HG03280 (cell line): ENCODE data around the gene PRDX5.

Source experiments
- ATAC-seq: cut with Tn5 transposase; IDR thresholded peaks from one replicate; pipeline ENCODE4 v1.9.1; 2021; ENCODE audit warnings: mild to moderate bottlenecking, moderate library complexity; ENCODE audit not compliant: unreplicated experiment

Gene PRDX5

GRCh38 chr11:64289002-64289564 is 28.8 kb upstream of the PRDX5 start:
- ATAC-seq: no peak

GRCh38 chr11:64290352-64291261 is 27.3 kb upstream of the PRDX5 start:
- ATAC-seq: no peak

GRCh38 chr11:64291262-64291751 is 26.6 kb upstream of the PRDX5 start, which contains the start of gene KCNK4:
Gene KCNK4, plus strand, starts transcription at chr11:64291302. Its CDS starts 1,717 bp downstream, at chr11:64293019.
- no peak for ATAC-seq

- no peak for ATAC-seq
Measured at GRCh38 chr11:64291752-64292459, 26.0 kb upstream of the PRDX5 start.

- no peak for ATAC-seq
Measured at GRCh38 chr11:64292460-64293254, 25.3 kb upstream of the PRDX5 start.

GRCh38 chr11:64294774-64295173 is 23.1 kb upstream of the PRDX5 start:
- no peak for ATAC-seq

GRCh38 chr11:64295760-64296159 is 22.2 kb upstream of the PRDX5 start:
- no peak for ATAC-seq

- ATAC-seq: no peak
Measured at GRCh38 chr11:64296236-64296635, 21.7 kb upstream of the PRDX5 start.

- no peak for ATAC-seq
Measured at GRCh38 chr11:64296830-64297698, 20.9 kb upstream of the PRDX5 start.

GRCh38 chr11:64297699-64298358 is 20.1 kb upstream of the PRDX5 start:
- ATAC-seq: no peak

- ATAC-seq: no peak
Measured at GRCh38 chr11:64298966-64299846, 18.7 kb upstream of the PRDX5 start.

- ATAC-seq: no peak
Measured at GRCh38 chr11:64299847-64300648, 17.9 kb upstream of the PRDX5 start, which contains the start of gene CATSPERZ. Gene CATSPERZ, plus strand, starts transcription at chr11:64300358. Its CDS starts 53 bp downstream, at chr11:64300411.

- ATAC-seq: no peak
Measured at GRCh38 chr11:64303109-64304031, 14.6 kb upstream of the PRDX5 start.

GRCh38 chr11:64304032-64304315 is 13.9 kb upstream of the PRDX5 start:
- no peak for ATAC-seq

- ATAC-seq: peak; percentile 28
Measured at GRCh38 chr11:64304316-64305072, 13.4 kb upstream of the PRDX5 start.
